PC-3 (cell line): Measurements from ENCODE around the gene CERK. TPM values are rescaled to one million over a fixed set of nuclear protein-coding genes. Genes with fewer than 3 reads are reported as not detected.
A peak's percentile ranks its signal among the peaks of the same experiment; 100 is the strongest.

Source experiments
- ATAC-seq: fragments of 200-7000 bp; cut with Tn5 transposase; 2 replicates; pipeline ENCODE4 v1.9.1; 2020; ENCODE audit warnings: mild to moderate bottlenecking, moderate library complexity
- BruUV-seq: library from RNA; stranded (reverse); fragments of 400-500 nt; replicated peaks from 2 replicates; lab custom pipeline; 2021; lab: Mats Ljungman, UMichigan
- CTCF ChIA-PET: fragments of 300-600 bp; sonication (Branson Sonifier 250); formaldehyde crosslinking; loops from one replicate; lab custom pipeline; 2022; ENCODE audit warnings: antibody characterized with exemption; lab: Charles Lee
- POLR2A ChIA-PET: fragments of 300-600 bp; sonication (Branson Sonifier 250); formaldehyde crosslinking; loops from one replicate; lab custom pipeline; 2022; ENCODE audit warnings: antibody characterized with exemption; ENCODE audit not compliant: unreplicated experiment; lab: Charles Lee
- DNase-seq: peaks from one replicate; pipeline ENCODE4 v3.0.0-alpha.2; 2015
- H2AFZ ChIP-seq: fragments of 300-600 bp; sonication (generic); 2 replicates; pipeline ENCODE4 v1.6.0; 2016; ENCODE audit warnings: antibody characterized with exemption, low read length
- H3F3A ChIP-seq: fragments of 300-600 bp; sonication (generic); one replicate; pipeline ENCODE4 v1.6.0; 2017; ENCODE audit warnings: antibody characterized with exemption, low read length, control low read depth, mild to moderate bottlenecking; ENCODE audit not compliant: unreplicated experiment
- H3K27ac ChIP-seq: fragments of 300-600 bp; sonication (generic); 2 replicates; pipeline ENCODE4 v1.5.1; 2016; ENCODE audit warnings: mild to moderate bottlenecking, low read length
- H3K27me3 ChIP-seq: fragments of 300-600 bp; sonication (generic); 2 replicates; pipeline ENCODE4 v1.6.1; 2016; ENCODE audit warnings: low read length, mixed read lengths
- H3K36me3 ChIP-seq: fragments of 300-600 bp; sonication (generic); 2 replicates; pipeline ENCODE4 v1.6.1; 2016; ENCODE audit warnings: low read depth, mixed run types, low read length, mixed read lengths
- H3K4me1 ChIP-seq: fragments of 300-600 bp; sonication (generic); 2 replicates; pipeline ENCODE4 v1.5.1; 2016; ENCODE audit warnings: low read length; ENCODE audit not compliant: insufficient read depth
- H3K4me2 ChIP-seq: fragments of 300-600 bp; sonication (generic); 2 replicates; pipeline ENCODE4 v1.6.0; 2016; ENCODE audit warnings: low read length
- H3K4me3 ChIP-seq: fragments of 300-600 bp; sonication (generic); 2 replicates; pipeline ENCODE4 v1.5.1; 2016; ENCODE audit warnings: mild to moderate bottlenecking, low read length, mixed read lengths
- H3K79me2 ChIP-seq: fragments of 300-600 bp; sonication (generic); 2 replicates; pipeline ENCODE4 v1.6.1; 2017; ENCODE audit warnings: low read length, mixed read lengths
- H3K9ac ChIP-seq: fragments of 300-600 bp; sonication (generic); 2 replicates; pipeline ENCODE4 v1.6.0; 2016; ENCODE audit warnings: mild to moderate bottlenecking, low read length
- H3K9me2 ChIP-seq: fragments of 300-600 bp; sonication (generic); replicated peaks from 2 replicates; pipeline ENCODE4 v1.6.1; 2016; ENCODE audit warnings: mixed run types, low read length, mixed read lengths
- H3K9me3 ChIP-seq: fragments of 300-600 bp; sonication (generic); 2 replicates; pipeline ENCODE4 v1.6.1; 2016; ENCODE audit warnings: low read length, mixed read lengths
- H4K20me1 ChIP-seq: fragments of 300-600 bp; sonication (generic); 2 replicates; pipeline ENCODE4 v1.6.1; 2016; ENCODE audit warnings: low read length, mixed read lengths
- EZH2 ChIP-seq: fragments of 300-600 bp; sonication (generic); IDR thresholded peaks from one replicate; pipeline ENCODE4 v1.6.1; 2017; ENCODE audit warnings: antibody characterized with exemption, mild to moderate bottlenecking, low read length; ENCODE audit not compliant: unreplicated experiment
- EZH2phosphoT487 ChIP-seq: fragments of 300-600 bp; sonication (generic); IDR thresholded peaks from 2 replicates; pipeline ENCODE4 v1.6.1; 2018; ENCODE audit warnings: mild to moderate bottlenecking, antibody characterized with exemption, low read length, borderline replicate concordance
- intact Hi-C: fragments of 100-400 bp; cut with micrococcal nuclease; formaldehyde crosslinking; loops from 2 replicates; pipeline ENCODE4 v1.9.0; 2023
- total RNA-seq: library from RNA; depleted of rRNA; stranded (reverse); fragments of >200 nt; gene quantifications from 2 replicates; pipeline ENCODE4 v1.2.3, GENCODE V29; 2014
- TF ChIP-seq, protein P1 (sequence below): fragments of 300-600 bp; sonication (generic); conservative IDR thresholded peaks from 2 replicates; pipeline ENCODE4 v1.5.1; 2017; ENCODE audit warnings: antibody characterized with exemption, low read depth, mild to moderate bottlenecking, low read length

Gene CERK
- total RNA-seq, 1 experiment from 2014 or later, result 21.6 TPM

DNA sequence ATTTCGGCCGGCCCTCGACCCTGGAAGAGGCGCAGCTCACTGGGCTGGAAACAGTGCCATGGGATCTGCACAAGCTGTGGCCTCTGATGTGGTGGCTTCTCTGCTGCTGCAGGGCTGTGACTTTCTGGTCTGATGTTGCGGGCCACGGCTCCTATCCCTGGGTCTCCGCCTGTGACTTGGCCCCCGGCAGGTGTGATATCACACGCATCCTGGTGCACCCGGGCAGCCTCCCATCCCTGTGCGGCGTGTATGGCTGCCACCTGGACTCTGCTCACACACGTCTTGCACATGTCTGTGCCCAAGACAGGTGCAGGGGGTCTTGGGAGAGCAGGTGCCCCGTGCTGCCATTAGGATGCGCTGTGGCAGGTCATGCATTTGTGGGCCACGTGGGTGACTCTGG lies 86.7 kb downstream of the CERK start:
- no peak overlapping the region for H3K4me3 ChIP-seq
- H3K4me2 ChIP-seq, result no peak overlapping the region
- ATAC-seq (no peak), DNase-seq (no peak)
- H3K9me2 ChIP-seq, result no peaks in the 10 kb centered on the region
- H3K36me3 ChIP-seq, result no peaks in the 10 kb centered on the region
- intact Hi-C loops, result no loop called here
- H3K27me3 ChIP-seq, result no peaks in the 10 kb centered on the region
- H2AFZ ChIP-seq, result no peak overlapping the region
- peaks cover 15% of the 10 kb centered on the region for H3K4me1 ChIP-seq
- ChIA-PET POLR2A (no interaction called here), CTCF (no interaction called here)
- no peak overlapping the region for H3K9ac ChIP-seq
- no peak for TF ChIP-seq EZH2phosphoT487
- no peak for TF ChIP-seq EZH2
- TF ChIP-seq, protein P1, sequence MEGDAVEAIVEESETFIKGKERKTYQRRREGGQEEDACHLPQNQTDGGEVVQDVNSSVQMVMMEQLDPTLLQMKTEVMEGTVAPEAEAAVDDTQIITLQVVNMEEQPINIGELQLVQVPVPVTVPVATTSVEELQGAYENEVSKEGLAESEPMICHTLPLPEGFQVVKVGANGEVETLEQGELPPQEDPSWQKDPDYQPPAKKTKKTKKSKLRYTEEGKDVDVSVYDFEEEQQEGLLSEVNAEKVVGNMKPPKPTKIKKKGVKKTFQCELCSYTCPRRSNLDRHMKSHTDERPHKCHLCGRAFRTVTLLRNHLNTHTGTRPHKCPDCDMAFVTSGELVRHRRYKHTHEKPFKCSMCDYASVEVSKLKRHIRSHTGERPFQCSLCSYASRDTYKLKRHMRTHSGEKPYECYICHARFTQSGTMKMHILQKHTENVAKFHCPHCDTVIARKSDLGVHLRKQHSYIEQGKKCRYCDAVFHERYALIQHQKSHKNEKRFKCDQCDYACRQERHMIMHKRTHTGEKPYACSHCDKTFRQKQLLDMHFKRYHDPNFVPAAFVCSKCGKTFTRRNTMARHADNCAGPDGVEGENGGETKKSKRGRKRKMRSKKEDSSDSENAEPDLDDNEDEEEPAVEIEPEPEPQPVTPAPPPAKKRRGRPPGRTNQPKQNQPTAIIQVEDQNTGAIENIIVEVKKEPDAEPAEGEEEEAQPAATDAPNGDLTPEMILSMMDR, result no peak
- H3K27ac ChIP-seq, result no peak overlapping the region
- H4K20me1 ChIP-seq, result no peaks in the 10 kb centered on the region
- no peaks in the 10 kb centered on the region for H3K79me2 ChIP-seq
- H3K9me3 ChIP-seq, result no peaks in the 10 kb centered on the region
- no TSS peak for BruUV-seq
- no peaks in the 10 kb centered on the region for H3F3A ChIP-seq

DNA sequence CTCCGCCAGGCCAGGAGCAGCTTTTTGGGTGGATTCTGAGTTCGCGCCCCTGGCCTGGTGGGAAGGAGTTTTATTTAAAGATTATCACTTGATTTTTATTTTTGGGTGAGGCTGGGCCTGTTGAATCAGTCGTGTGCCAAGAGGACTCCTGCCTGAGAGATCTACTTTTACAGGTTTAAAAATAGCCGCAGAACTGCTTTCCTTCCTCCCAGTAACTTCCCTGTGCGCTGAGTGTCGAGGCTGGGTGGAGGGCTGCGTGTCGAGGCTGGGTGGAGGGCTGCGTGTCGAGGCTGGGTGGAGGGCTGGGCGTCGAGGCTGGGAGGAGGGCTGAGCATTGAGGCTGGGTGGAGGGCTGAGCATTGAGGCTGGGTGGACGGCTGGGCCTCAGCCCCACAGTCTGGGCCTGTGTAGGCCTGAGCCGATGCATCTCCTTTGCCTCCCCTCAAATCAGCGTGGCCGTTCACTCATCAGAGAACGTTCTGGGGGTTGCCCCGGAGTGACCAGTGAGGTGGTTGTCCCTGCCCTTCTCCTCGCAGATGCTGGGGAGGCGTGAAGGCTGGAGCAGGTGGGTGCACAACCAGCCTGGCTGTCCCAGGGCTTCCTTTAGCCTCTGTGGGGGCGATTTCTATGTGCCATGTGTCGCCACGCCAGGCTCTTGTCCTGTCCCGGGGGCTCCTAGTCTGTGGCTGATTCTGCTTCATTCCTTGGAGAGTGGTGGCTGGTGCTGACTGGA lies 87.8 kb downstream of the CERK start:
- H3K4me3 ChIP-seq, result no peak overlapping the region
- H3K9ac ChIP-seq, result no peak overlapping the region
- CTCF ChIA-PET, result no interaction called here
- DNase-seq (no peak), ATAC-seq (no peak)
- H3K27me3 ChIP-seq, result no peaks in the 10 kb centered on the region
- no peaks in the 10 kb centered on the region for H3F3A ChIP-seq
- intact Hi-C loops, result no loop called here
- H3K4me2 ChIP-seq, result peak overlapping the region; percentile 49
- no peaks in the 10 kb centered on the region for H3K79me2 ChIP-seq
- H3K9me3 ChIP-seq, result no peaks in the 10 kb centered on the region
- no peak overlapping the region for H2AFZ ChIP-seq
- BruUV-seq, result no TSS peak
- no peaks in the 10 kb centered on the region for H4K20me1 ChIP-seq
- TF ChIP-seq EZH2 (no peak), EZH2phosphoT487 (no peak)
- TF ChIP-seq, protein P1, result no peak
- peaks cover 15% of the 10 kb centered on the region for H3K4me1 ChIP-seq
- H3K9me2 ChIP-seq, result no peaks in the 10 kb centered on the region
- POLR2A ChIA-PET, result no interaction called here
- no peaks in the 10 kb centered on the region for H3K36me3 ChIP-seq
- peak overlapping the region; percentile 57 for H3K27ac ChIP-seq
